ENCODE results near the gene TIGD1. TPM values are rescaled to one million over a fixed set of nuclear protein-coding genes. Genes with fewer than 3 reads are reported as not detected.
"Not testable (repeated sequence)": the region's sequence is repeated elsewhere in the genome, so short reads cannot be mapped to it uniquely, and the experiment has no call there.

Gene TIGD1
- total RNA-seq, 1 donor from 2014 or later = 3.7 TPM

DNA sequence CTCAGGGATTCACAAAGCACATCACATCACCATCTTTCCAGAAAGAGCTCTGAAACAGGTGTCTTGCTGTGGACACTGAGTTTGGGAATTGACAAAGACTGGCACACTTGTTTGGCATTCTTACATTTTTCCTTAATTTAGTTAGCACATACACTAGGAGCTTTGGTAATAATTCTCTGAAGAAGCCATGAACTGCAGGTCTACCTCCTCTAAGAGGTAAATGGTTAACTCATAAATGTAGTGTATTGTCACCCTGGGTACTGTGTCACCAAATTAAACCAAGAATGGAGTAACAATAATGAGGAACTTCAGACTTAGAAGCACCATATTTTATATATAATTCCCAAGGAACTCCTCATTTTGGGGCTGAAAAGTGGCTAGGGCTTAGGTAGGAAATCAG is 22.7 kb upstream of the TIGD1 start:
- Histone ChIP-seq H3K4me1 (ENCODE audit: control insufficient read depth in 3 of 3, insufficient read depth in 3 of 3, low read length in 3 of 3) (peaks cover 34 to 80% (median 52%) of the 10 kb centered on the region in 3 donors), H3K9ac (ENCODE audit: low read depth in 1 of 3, low read length in 3 of 3) (no peak overlapping the region), H3K9me3 (ENCODE audit: control insufficient read depth in 3 of 3, low read length in 3 of 3) (no peaks in the 10 kb centered on the region), H3K4me3 (ENCODE audit: low read length in 3 of 3) (no peak overlapping the region), H3K36me3 (ENCODE audit: control insufficient read depth in 3 of 3, insufficient read depth in 3 of 3, low read length in 3 of 3) (peaks cover 21 to 38% (median 25%) of the 10 kb centered on the region in 3 donors), H3K27me3 (ENCODE audit: control insufficient read depth in 3 of 3, insufficient read depth in 3 of 3, low read length in 3 of 3) (no peaks in the 10 kb centered on the region), H3K27ac (ENCODE audit: low read depth, low read length) (peak overlapping the region; percentile 81)

GRCh38 chr2:232571026-232571474 is 20.7 kb upstream of the TIGD1 start:
- Histone ChIP-seq H3K9me3 (ENCODE audit: control insufficient read depth in 3 of 3, low read length in 3 of 3) (no peaks in the 10 kb centered on the region), H3K36me3 (ENCODE audit: control insufficient read depth in 3 of 3, insufficient read depth in 3 of 3, low read length in 3 of 3) (peaks cover 38 to 56% (median 45%) of the 10 kb centered on the region in 3 donors), H3K27me3 (ENCODE audit: control insufficient read depth in 3 of 3, insufficient read depth in 3 of 3, low read length in 3 of 3) (no peaks in the 10 kb centered on the region), H3K4me3 (ENCODE audit: low read length in 3 of 3) (no peak overlapping the region), H3K4me1 (ENCODE audit: control insufficient read depth in 3 of 3, insufficient read depth in 3 of 3, low read length in 3 of 3) (peaks cover 30 to 70% (median 36%) of the 10 kb centered on the region in 3 donors), H3K27ac (ENCODE audit: low read depth, low read length) (peak overlapping the region; percentile 26), H3K9ac (ENCODE audit: low read depth in 1 of 3, low read length in 3 of 3) (no peak overlapping the region)

GRCh38 chr2:232570481-232570880 is 20.1 kb upstream of the TIGD1 start:
- not testable (repeated sequence) for H3K4me3 ChIP-seq (ENCODE audit: low read length in 3 of 3); H3K9me3 ChIP-seq (ENCODE audit: control insufficient read depth in 3 of 3, low read length in 3 of 3); H3K9ac ChIP-seq (ENCODE audit: low read depth in 1 of 3, low read length in 3 of 3); H3K27me3 ChIP-seq (ENCODE audit: control insufficient read depth in 3 of 3, insufficient read depth in 3 of 3, low read length in 3 of 3)
- peak overlapping the region; percentile 26 for H3K27ac ChIP-seq (ENCODE audit: low read depth, low read length)
- peaks cover 30 to 71% (median 36%) of the 10 kb centered on the region in 3 donors for H3K4me1 ChIP-seq (ENCODE audit: control insufficient read depth in 3 of 3, insufficient read depth in 3 of 3, low read length in 3 of 3)
- H3K36me3 ChIP-seq (ENCODE audit: control insufficient read depth in 3 of 3, insufficient read depth in 3 of 3, low read length in 3 of 3) = peaks cover 41 to 58% (median 49%) of the 10 kb centered on the region in 3 donors

DNA sequence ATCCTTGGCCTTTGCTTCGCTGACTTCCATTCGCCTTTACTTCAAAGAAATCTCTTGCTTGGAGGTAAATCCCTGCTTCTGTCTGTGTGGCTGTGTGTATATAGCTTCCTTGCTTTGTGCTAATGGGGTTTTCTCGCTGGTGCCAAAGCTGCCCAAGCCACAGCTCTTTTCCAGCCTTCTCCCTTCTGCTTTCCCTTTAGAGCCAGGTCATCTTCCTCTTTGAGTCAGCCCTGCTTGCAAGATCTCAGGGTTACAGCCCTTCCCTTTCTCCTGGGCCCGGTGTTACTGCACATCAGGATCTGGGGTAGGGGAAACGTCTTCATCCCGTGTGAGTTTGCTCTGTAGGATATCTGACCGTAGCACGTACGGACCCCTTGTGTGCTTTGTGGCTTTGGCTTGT is 19.2 kb upstream of the TIGD1 start:
- peak overlapping the region in 1 of 3 donors; percentile 51 for H3K9ac ChIP-seq (ENCODE audit: low read depth in 1 of 3, low read length in 3 of 3)
- no peaks in the 10 kb centered on the region for H3K27me3 ChIP-seq (ENCODE audit: control insufficient read depth in 3 of 3, insufficient read depth in 3 of 3, low read length in 3 of 3)
- no peak overlapping the region for H3K27ac ChIP-seq (ENCODE audit: low read depth, low read length)
- no peak overlapping the region for H3K4me3 ChIP-seq (ENCODE audit: low read length in 3 of 3)
- H3K4me1 ChIP-seq (ENCODE audit: control insufficient read depth in 3 of 3, insufficient read depth in 3 of 3, low read length in 3 of 3) = peaks cover 24 to 62% (median 27%) of the 10 kb centered on the region in 3 donors
- H3K36me3 ChIP-seq (ENCODE audit: control insufficient read depth in 3 of 3, insufficient read depth in 3 of 3, low read length in 3 of 3) = peaks cover 42 to 65% (median 55%) of the 10 kb centered on the region in 3 donors
- no peaks in the 10 kb centered on the region for H3K9me3 ChIP-seq (ENCODE audit: control insufficient read depth in 3 of 3, low read length in 3 of 3)

DNA sequence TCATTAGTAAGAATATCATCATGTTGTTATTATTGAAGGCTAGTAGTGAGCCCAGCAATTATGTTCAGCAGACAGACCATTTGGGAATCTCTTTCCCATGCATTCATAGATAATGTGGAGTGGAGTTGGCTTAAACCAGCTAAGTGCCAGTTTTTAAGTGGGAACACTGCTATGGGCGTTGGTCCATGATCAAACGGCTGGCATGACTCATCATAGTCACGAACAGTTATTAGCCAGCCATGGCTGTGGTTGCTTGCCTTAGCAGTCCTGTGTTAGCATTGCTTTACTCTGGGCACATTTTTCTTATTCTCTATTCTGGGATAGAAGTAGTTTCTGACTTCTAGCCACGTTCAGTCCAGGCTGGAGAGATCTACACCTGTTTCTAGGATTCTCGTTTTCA is 17.8 kb upstream of the TIGD1 start:
- H3K36me3 ChIP-seq (ENCODE audit: control insufficient read depth in 3 of 3, insufficient read depth in 3 of 3, low read length in 3 of 3) = peaks cover 45 to 65% (median 63%) of the 10 kb centered on the region in 3 donors
- no peak overlapping the region for H3K4me3 ChIP-seq (ENCODE audit: low read length in 3 of 3)
- H3K4me1 ChIP-seq (ENCODE audit: control insufficient read depth in 3 of 3, insufficient read depth in 3 of 3, low read length in 3 of 3) = peaks cover 13 to 50% (median 16%) of the 10 kb centered on the region in 3 donors
- no peak overlapping the region for H3K9ac ChIP-seq (ENCODE audit: low read depth in 1 of 3, low read length in 3 of 3)
- H3K9me3 ChIP-seq (ENCODE audit: control insufficient read depth in 3 of 3, low read length in 3 of 3) = no peaks in the 10 kb centered on the region
- no peaks in the 10 kb centered on the region for H3K27me3 ChIP-seq (ENCODE audit: control insufficient read depth in 3 of 3, insufficient read depth in 3 of 3, low read length in 3 of 3)
- H3K27ac ChIP-seq (ENCODE audit: low read depth, low read length) = peak overlapping the region; percentile 26

DNA sequence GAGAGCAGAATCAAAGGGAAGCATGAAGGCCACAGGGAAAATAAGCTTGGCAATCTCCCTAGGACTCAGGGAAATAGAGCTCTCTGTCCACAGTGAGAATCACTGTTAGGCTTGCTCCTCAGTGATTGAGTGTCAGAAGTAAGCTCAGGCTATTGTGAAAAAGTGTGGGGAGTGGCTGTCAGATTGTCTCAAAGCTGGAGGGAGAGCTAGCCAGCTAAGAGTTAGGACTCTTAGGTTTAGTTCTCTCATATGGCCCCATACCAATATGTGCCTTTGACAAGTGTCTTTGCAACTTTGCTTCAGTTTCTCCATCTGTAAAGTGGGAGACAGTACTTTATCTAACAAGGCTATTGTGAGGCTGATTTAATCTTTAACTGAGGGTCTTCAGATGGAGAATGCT is 17.4 kb upstream of the TIGD1 start:
- Histone ChIP-seq H3K4me1 (ENCODE audit: control insufficient read depth in 3 of 3, insufficient read depth in 3 of 3, low read length in 3 of 3) (peaks cover 10 to 50% (median 16%) of the 10 kb centered on the region in 3 donors), H3K36me3 (ENCODE audit: control insufficient read depth in 3 of 3, insufficient read depth in 3 of 3, low read length in 3 of 3) (peaks cover 48 to 67% (median 67%) of the 10 kb centered on the region in 3 donors), H3K9ac (ENCODE audit: low read depth in 1 of 3, low read length in 3 of 3) (no peak overlapping the region)

GRCh38 chr2:232563580-232563979 is 13.2 kb upstream of the TIGD1 start:
- H3K27me3 ChIP-seq (ENCODE audit: control insufficient read depth in 3 of 3, insufficient read depth in 3 of 3, low read length in 3 of 3) = no peaks in the 10 kb centered on the region
- H3K9ac ChIP-seq (ENCODE audit: low read depth in 1 of 3, low read length in 3 of 3) = no peak overlapping the region
- H3K36me3 ChIP-seq (ENCODE audit: control insufficient read depth in 3 of 3, insufficient read depth in 3 of 3, low read length in 3 of 3) = peaks cover 49 to 71% (median 69%) of the 10 kb centered on the region in 3 donors

More for the DNA sequence above, 17.4 kb upstream of the TIGD1 start:
- H3K27ac ChIP-seq (ENCODE audit: low read depth, low read length) = no peak overlapping the region
- no peaks in the 10 kb centered on the region for H3K9me3 ChIP-seq (ENCODE audit: control insufficient read depth in 3 of 3, low read length in 3 of 3)
- H3K27me3 ChIP-seq (ENCODE audit: control insufficient read depth in 3 of 3, insufficient read depth in 3 of 3, low read length in 3 of 3) = no peaks in the 10 kb centered on the region
- H3K4me3 ChIP-seq (ENCODE audit: low read length in 3 of 3) = no peak overlapping the region

GRCh38 chr2:232562515-232563151 is 12.3 kb upstream of the TIGD1 start:
- Histone ChIP-seq H3K27me3 (ENCODE audit: control insufficient read depth in 3 of 3, insufficient read depth in 3 of 3, low read length in 3 of 3) (no peaks in the 10 kb centered on the region), H3K27ac (ENCODE audit: low read depth, low read length) (no peak overlapping the region), H3K4me3 (ENCODE audit: low read length in 3 of 3) (no peak overlapping the region), H3K9ac (ENCODE audit: low read depth in 1 of 3, low read length in 3 of 3) (no peak overlapping the region), H3K36me3 (ENCODE audit: control insufficient read depth in 3 of 3, insufficient read depth in 3 of 3, low read length in 3 of 3) (peaks cover 43 to 68% (median 64%) of the 10 kb centered on the region in 3 donors), H3K4me1 (ENCODE audit: control insufficient read depth in 3 of 3, insufficient read depth in 3 of 3, low read length in 3 of 3) (peaks cover 0 to 8% (median 0%) of the 10 kb centered on the region in 3 donors), H3K9me3 (ENCODE audit: control insufficient read depth in 3 of 3, low read length in 3 of 3) (no peaks in the 10 kb centered on the region)

More at GRCh38 chr2:232563580-232563979, 13.2 kb upstream of the TIGD1 start:
- Histone ChIP-seq H3K27ac (ENCODE audit: low read depth, low read length) (no peak overlapping the region), H3K9me3 (ENCODE audit: control insufficient read depth in 3 of 3, low read length in 3 of 3) (no peaks in the 10 kb centered on the region), H3K4me1 (ENCODE audit: control insufficient read depth in 3 of 3, insufficient read depth in 3 of 3, low read length in 3 of 3) (peaks cover 0 to 18% (median 0%) of the 10 kb centered on the region in 3 donors), H3K4me3 (ENCODE audit: low read length in 3 of 3) (no peak overlapping the region)

DNA sequence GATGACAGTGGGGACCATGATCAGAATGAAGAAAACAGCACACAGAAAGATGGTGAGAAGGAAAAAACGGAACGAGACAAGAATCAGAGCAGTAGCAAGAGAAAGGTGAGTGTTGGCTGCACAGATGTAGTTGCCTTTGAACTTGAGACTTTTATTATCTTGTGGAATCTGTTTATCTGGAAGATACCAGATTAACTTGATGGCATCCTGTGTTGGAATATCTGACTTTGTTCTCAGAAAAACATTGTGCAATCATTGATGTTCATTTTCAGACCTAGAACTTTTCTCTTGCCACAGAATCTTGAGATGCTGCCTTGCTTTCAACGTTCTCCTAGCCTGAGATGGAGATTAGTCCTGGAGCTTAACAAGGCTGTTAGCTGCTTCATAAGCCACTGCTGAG is 6.1 kb upstream of the TIGD1 start:
- Histone ChIP-seq H3K4me3 (ENCODE audit: low read length in 3 of 3) (no peak overlapping the region), H3K36me3 (ENCODE audit: control insufficient read depth in 3 of 3, insufficient read depth in 3 of 3, low read length in 3 of 3) (peaks cover 23 to 47% (median 35%) of the 10 kb centered on the region in 3 donors), H3K27ac (ENCODE audit: low read depth, low read length) (no peak overlapping the region), H3K27me3 (ENCODE audit: control insufficient read depth in 3 of 3, insufficient read depth in 3 of 3, low read length in 3 of 3) (no peaks in the 10 kb centered on the region), H3K9me3 (ENCODE audit: control insufficient read depth in 3 of 3, low read length in 3 of 3) (no peaks in the 10 kb centered on the region), H3K9ac (ENCODE audit: low read depth in 1 of 3, low read length in 3 of 3) (no peak overlapping the region), H3K4me1 (ENCODE audit: control insufficient read depth in 3 of 3, insufficient read depth in 3 of 3, low read length in 3 of 3) (peaks cover 10 to 42% (median 17%) of the 10 kb centered on the region in 3 donors)

GRCh38 chr2:232551776-232552175 is 1.4 kb upstream of the TIGD1 start:
- Histone ChIP-seq H3K36me3 (ENCODE audit: control insufficient read depth in 3 of 3, insufficient read depth in 3 of 3, low read length in 3 of 3) (peaks cover 4 to 27% (median 11%) of the 10 kb centered on the region in 3 donors), H3K4me3 (ENCODE audit: low read length in 3 of 3) (peak overlapping the region; percentile 88 to 95 (median 93)), H3K9ac (ENCODE audit: low read depth in 1 of 3, low read length in 3 of 3) (peak overlapping the region; percentile 28 to 95 (median 95)), H3K27ac (ENCODE audit: low read depth, low read length) (peak overlapping the region; percentile 97), H3K27me3 (ENCODE audit: control insufficient read depth in 3 of 3, insufficient read depth in 3 of 3, low read length in 3 of 3) (no peaks in the 10 kb centered on the region), H3K9me3 (ENCODE audit: control insufficient read depth in 3 of 3, low read length in 3 of 3) (no peaks in the 10 kb centered on the region), H3K4me1 (ENCODE audit: control insufficient read depth in 3 of 3, insufficient read depth in 3 of 3, low read length in 3 of 3) (peaks cover 19 to 62% (median 20%) of the 10 kb centered on the region in 3 donors)

Data from skeletal muscle tissue (tissue), 4 donors.